ENCODE measurements around the gene LMX1B. TPM values are rescaled to one million over a fixed set of nuclear protein-coding genes. Genes with fewer than 3 reads are reported as not detected.

LMX1B gene
- polyA plus RNA-seq, 1 donor from 2014 or later: not detected

DNA sequence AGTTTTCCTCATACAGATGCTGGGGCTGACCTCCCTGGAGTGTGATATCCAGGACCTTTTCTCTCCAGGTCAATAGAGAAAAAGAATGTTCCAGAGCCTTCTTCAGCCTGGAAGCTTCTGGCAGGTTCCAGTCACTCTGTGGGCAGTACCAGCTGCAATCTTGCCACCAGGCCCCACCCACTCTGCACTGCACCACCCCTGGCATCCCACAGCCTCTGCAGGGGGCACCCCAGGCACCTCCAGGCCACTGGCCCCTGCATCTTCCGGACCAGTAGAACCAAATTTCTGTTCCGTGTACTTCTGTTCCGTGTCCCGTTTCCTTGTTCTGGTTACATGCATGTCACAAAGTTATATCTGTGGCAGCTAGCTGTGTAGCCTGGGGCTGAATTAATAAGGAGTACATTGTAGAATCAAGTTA is 107.8 kb downstream of the LMX1B start:
- H2AFZ ChIP-seq (ENCODE audit: low read depth, low read length): no peak overlapping the region
- no peak overlapping the region for H3K4me2 ChIP-seq (ENCODE audit: low read length)
- H3F3A ChIP-seq (ENCODE audit: insufficient read depth, low read length, poor library complexity, severe bottlenecking): peaks cover 11% of the 10 kb centered on the region
- no peaks in the 10 kb centered on the region for H4K20me1 ChIP-seq (ENCODE audit: insufficient read depth)
- peak overlapping the region; percentile 75 for H3K9ac ChIP-seq (ENCODE audit: low read length)
- H3K27ac ChIP-seq (ENCODE audit: low read length): peak overlapping the region; percentile 92
- H3K36me3 ChIP-seq (ENCODE audit: insufficient read depth, low read length): no peaks in the 10 kb centered on the region
- no peaks in the 10 kb centered on the region for H3K79me2 ChIP-seq (replicated peaks; ENCODE audit: insufficient read depth, low read length)
- H3K9me3 ChIP-seq (ENCODE audit: low read length): no peaks in the 10 kb centered on the region
- no peaks in the 10 kb centered on the region for H3K9me2 ChIP-seq (ENCODE audit: insufficient read depth, low read length)
- H3K4me3 ChIP-seq (ENCODE audit: low read length): no peak overlapping the region
- H3K27me3 ChIP-seq (ENCODE audit: insufficient read depth, low read depth, low read length): no peaks in the 10 kb centered on the region
- TF ChIP-seq EZH2 (IDR thresholded peaks at IDR 0.05; ENCODE audit: borderline replicate concordance, insufficient read depth, low read length, poor library complexity, severe bottlenecking): no peak
- no peak for TF ChIP-seq TAF1 (IDR thresholded peaks at IDR 0.05; ENCODE audit: low read depth)
- TF ChIP-seq REST (IDR thresholded peaks at IDR 0.05; ENCODE audit: borderline replicate concordance): no peak
- no peak for TF ChIP-seq SMC3 (conservative IDR thresholded peaks at IDR 0.05; ENCODE audit: poor library complexity)
- TF ChIP-seq RAD21 (conservative IDR thresholded peaks at IDR 0.05): no peak
- no peak for TF ChIP-seq EP300 (conservative IDR thresholded peaks at IDR 0.05; ENCODE audit: poor library complexity, severe bottlenecking)
- TF ChIP-seq POLR2AphosphoS5 (IDR thresholded peaks at IDR 0.05): no peak
- TF ChIP-seq CTCF (IDR thresholded peaks at IDR 0.05; ENCODE audit: poor library complexity, severe bottlenecking): no peak
- no peak for TF ChIP-seq MXI1 (conservative IDR thresholded peaks at IDR 0.05; ENCODE audit: poor library complexity, severe bottlenecking)

DNA sequence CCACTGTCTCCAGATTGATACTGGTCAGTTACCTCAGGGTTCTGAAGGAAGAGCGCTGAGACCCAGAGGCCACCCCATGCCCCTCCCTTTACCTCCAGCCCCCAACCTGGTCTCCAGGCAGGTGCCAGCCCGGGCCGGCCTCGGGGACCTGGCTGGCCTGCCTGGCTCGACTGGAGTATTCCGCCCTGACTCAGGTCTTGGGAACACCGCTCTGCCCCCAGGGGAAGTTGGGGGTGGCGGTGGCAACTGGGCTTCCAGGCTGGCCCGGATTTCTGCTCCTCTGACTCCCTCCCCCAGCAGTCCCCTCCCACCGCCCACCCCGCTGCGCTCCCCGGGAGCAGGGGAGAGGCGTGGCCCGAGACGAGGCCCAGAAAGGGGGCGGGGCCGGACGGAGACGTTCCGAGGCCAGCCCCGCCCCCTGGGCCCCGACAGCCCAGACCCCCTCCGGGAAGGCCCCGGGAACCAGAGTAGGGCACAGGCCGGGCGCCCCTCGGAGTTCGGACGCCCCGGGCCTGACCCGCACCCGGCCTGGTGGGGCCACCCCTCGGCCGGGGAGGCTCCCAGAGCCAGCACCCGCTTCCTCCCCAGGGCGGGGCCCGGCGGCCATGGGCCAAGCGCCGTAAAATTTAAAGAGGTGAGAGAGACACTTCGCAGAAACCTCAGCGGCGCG is 108.7 kb downstream of the LMX1B start:
- peaks cover 11% of the 10 kb centered on the region for H3F3A ChIP-seq (ENCODE audit: insufficient read depth, low read length, poor library complexity, severe bottlenecking)
- peak overlapping the region; percentile 75 for H3K9ac ChIP-seq (ENCODE audit: low read length)
- peak overlapping the region; percentile 59 for H3K4me3 ChIP-seq (ENCODE audit: low read length)
- peak overlapping the region; percentile 97 for H3K27ac ChIP-seq (ENCODE audit: low read length)
- peak overlapping the region; percentile 54 for H3K4me2 ChIP-seq (ENCODE audit: low read length)
- H3K36me3 ChIP-seq (ENCODE audit: insufficient read depth, low read length): no peaks in the 10 kb centered on the region
- no peak for TF ChIP-seq RAD21 (conservative IDR thresholded peaks at IDR 0.05)
- TF ChIP-seq EP300 (conservative IDR thresholded peaks at IDR 0.05; ENCODE audit: poor library complexity, severe bottlenecking): no peak
- no peak for TF ChIP-seq POLR2AphosphoS5 (IDR thresholded peaks at IDR 0.05)
- TF ChIP-seq REST (IDR thresholded peaks at IDR 0.05; ENCODE audit: borderline replicate concordance): no peak
- H2AFZ ChIP-seq (ENCODE audit: low read depth, low read length): no peak overlapping the region
- no peaks in the 10 kb centered on the region for H3K79me2 ChIP-seq (replicated peaks; ENCODE audit: insufficient read depth, low read length)
- no peaks in the 10 kb centered on the region for H4K20me1 ChIP-seq (ENCODE audit: insufficient read depth)
- no peaks in the 10 kb centered on the region for H3K9me3 ChIP-seq (ENCODE audit: low read length)
- H3K9me2 ChIP-seq (ENCODE audit: insufficient read depth, low read length): no peaks in the 10 kb centered on the region
- H3K27me3 ChIP-seq (ENCODE audit: insufficient read depth, low read depth, low read length): no peaks in the 10 kb centered on the region

Measured in neural cell (in vitro differentiated cells).